ENCODE data around the gene TFCP2L1.

DNA sequence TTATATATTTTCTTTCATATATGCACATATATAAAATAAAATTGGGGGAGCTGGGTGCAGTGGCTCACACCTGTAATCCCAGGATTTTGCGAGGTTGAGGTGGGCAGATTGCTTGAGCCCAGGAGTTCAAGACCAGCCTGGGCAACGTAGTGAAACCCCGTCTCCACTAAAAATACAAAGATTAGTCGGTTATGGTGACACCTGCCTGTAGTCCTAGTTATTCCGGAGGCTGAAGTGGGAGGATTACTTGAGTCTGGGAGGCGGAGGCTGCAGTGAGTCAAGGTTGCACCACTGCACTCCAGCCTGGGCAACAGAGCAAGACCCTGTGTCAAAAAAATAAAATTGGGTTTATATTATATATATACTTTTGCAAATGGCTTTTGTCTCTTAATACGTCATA is 39.6 kb upstream of the TFCP2L1 start:
- TF ChIP-seq POLR2AphosphoS5 (IDR thresholded peaks at IDR 0.05): no peak
- TF ChIP-seq CTCF (IDR thresholded peaks at IDR 0.05): no peak
- TF ChIP-seq EP300 (IDR thresholded peaks at IDR 0.05): no peak

All from esophagus muscularis mucosa (tissue), 4 donors.